IPS-NIHi7 (cell line): ENCODE results near the gene MAPKBP1.

Experiments used
- DNase-seq: peaks from one replicate; pipeline ENCODE4 v3.0.0; 2012; ENCODE audit warnings: mixed read lengths; ENCODE audit errors: extremely low spot score

MAPKBP1 gene

GRCh38 chr15:41788262-41788661 lies 14.0 kb downstream of the MAPKBP1 start:
- no peak for DNase-seq

- DNase-seq = no peak
Measured at GRCh38 chr15:41789236-41789635, 15.0 kb downstream of the MAPKBP1 start.

- DNase-seq = no peak
Measured at GRCh38 chr15:41789662-41790061, 15.4 kb downstream of the MAPKBP1 start.

- DNase-seq = no peak
Measured at GRCh38 chr15:41790169-41790568, 15.9 kb downstream of the MAPKBP1 start.

GRCh38 chr15:41790756-41791546 lies 16.7 kb downstream of the MAPKBP1 start:
- no peak for DNase-seq

- no peak for DNase-seq
Measured at GRCh38 chr15:41791547-41791937, 17.3 kb downstream of the MAPKBP1 start.

GRCh38 chr15:41792000-41792637 lies 17.8 kb downstream of the MAPKBP1 start:
- DNase-seq = no peak

GRCh38 chr15:41794081-41794480 lies 19.8 kb downstream of the MAPKBP1 start:
- no peak for DNase-seq

GRCh38 chr15:41795996-41796856 lies 21.9 kb downstream of the MAPKBP1 start:
- no peak for DNase-seq

- no peak for DNase-seq
Measured at GRCh38 chr15:41797201-41797944, 23.1 kb downstream of the MAPKBP1 start.

- DNase-seq = no peak
Measured at GRCh38 chr15:41798607-41799487, 24.6 kb downstream of the MAPKBP1 start.

GRCh38 chr15:41799488-41799805 lies 25.2 kb downstream of the MAPKBP1 start:
- DNase-seq = no peak

- DNase-seq = no peak
Measured at GRCh38 chr15:41801185-41801584, 26.9 kb downstream of the MAPKBP1 start.

- DNase-seq = no peak
Measured at GRCh38 chr15:41801850-41802455, 27.7 kb downstream of the MAPKBP1 start.

GRCh38 chr15:41804361-41804760 lies 30.1 kb downstream of the MAPKBP1 start:
- no peak for DNase-seq

- no peak for DNase-seq
Measured at GRCh38 chr15:41804916-41805666, 30.8 kb downstream of the MAPKBP1 start.

- no peak for DNase-seq
Measured at GRCh38 chr15:41805711-41806110, 31.4 kb downstream of the MAPKBP1 start.

GRCh38 chr15:41806291-41807181 lies 32.3 kb downstream of the MAPKBP1 start:
- DNase-seq = peak; percentile 50

GRCh38 chr15:41809121-41809520 lies 34.8 kb downstream of the MAPKBP1 start:
- DNase-seq = no peak
